ENCODE results near the gene RITA1. TPM values are rescaled to one million over a fixed set of nuclear protein-coding genes. Genes with fewer than 3 reads are reported as not detected.

Gene RITA1
- total RNA-seq, 4 donors from 2014 or later = 14.7 to 21.7 (median 16.9) TPM

DNA sequence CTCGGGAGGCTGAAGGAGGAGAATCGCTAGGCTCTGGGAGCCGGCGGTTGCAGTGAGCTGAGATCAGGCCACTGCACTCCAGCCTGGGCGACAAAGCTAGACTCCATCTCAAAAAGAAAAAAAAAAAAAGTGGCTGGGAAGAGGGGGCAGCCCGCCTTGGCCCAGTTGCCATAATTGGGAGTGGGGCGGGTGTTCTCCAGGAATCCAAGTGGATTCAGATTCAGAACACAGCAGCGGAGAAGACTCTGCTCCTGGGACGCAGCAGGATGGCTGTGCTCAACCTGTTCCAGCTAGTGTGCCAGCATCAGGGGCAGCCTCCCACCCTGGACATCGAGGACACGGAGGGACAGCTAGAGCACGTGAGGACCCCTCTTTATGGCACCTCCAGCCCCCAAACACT is 30.5 kb upstream of the RITA1 start:
- Histone ChIP-seq H3K27ac (no peak overlapping the region), H3K4me3 (no peak overlapping the region), H3K4me1 (peaks cover 23% of the 10 kb centered on the region), H3K27me3 (peaks cover 33% of the 10 kb centered on the region), H3K36me3 (peaks cover 27% of the 10 kb centered on the region), H3K9me3 (no peaks in the 10 kb centered on the region)
- no peak for DNase-seq (ENCODE audit: low spot score in 2 of 2)
- 69% methylated on average over 12 of the region's 12 CpGs for WGBS
- TF ChIP-seq POLR2A (IDR thresholded peaks at IDR 0.05) (no peak), POLR2AphosphoS5 (IDR thresholded peaks at IDR 0.05) (no peak), EP300 (IDR thresholded peaks at IDR 0.05) (no peak)
- TF ChIP-seq, protein P1, sequence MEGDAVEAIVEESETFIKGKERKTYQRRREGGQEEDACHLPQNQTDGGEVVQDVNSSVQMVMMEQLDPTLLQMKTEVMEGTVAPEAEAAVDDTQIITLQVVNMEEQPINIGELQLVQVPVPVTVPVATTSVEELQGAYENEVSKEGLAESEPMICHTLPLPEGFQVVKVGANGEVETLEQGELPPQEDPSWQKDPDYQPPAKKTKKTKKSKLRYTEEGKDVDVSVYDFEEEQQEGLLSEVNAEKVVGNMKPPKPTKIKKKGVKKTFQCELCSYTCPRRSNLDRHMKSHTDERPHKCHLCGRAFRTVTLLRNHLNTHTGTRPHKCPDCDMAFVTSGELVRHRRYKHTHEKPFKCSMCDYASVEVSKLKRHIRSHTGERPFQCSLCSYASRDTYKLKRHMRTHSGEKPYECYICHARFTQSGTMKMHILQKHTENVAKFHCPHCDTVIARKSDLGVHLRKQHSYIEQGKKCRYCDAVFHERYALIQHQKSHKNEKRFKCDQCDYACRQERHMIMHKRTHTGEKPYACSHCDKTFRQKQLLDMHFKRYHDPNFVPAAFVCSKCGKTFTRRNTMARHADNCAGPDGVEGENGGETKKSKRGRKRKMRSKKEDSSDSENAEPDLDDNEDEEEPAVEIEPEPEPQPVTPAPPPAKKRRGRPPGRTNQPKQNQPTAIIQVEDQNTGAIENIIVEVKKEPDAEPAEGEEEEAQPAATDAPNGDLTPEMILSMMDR (IDR thresholded peaks at IDR 0.05) = no peak

DNA sequence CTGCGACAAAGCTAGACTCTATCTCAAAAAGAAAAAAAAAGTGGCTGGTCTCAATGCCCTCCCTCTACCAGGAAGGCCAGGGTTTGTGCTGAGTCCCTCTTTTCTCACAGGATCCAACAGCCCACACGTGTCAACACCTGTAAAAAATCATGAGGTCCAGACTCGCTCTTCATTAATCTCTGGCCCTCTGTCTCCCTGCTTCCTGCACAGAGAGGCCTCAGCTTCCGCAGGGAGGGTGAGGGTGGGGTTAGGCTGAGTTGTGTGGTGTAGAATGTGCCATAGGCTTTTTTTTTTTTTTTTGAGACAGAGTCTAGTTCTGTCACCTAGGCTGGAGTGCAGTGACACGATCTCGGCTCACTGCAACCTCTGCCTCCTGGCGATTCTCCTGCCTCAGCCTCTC is 29.9 kb upstream of the RITA1 start:
- 67% methylated on average over 7 of the region's 7 CpGs for WGBS
- H3K4me3 ChIP-seq = no peak overlapping the region
- no peak for TF ChIP-seq EP300 (IDR thresholded peaks at IDR 0.05)
- no peak for TF ChIP-seq POLR2AphosphoS5 (IDR thresholded peaks at IDR 0.05)
- no peak for TF ChIP-seq POLR2A (IDR thresholded peaks at IDR 0.05)
- TF ChIP-seq, protein P1 (IDR thresholded peaks at IDR 0.05) = no peak
- no peaks in the 10 kb centered on the region for H3K9me3 ChIP-seq
- DNase-seq (ENCODE audit: low spot score in 2 of 2) = no peak
- peaks cover 33% of the 10 kb centered on the region for H3K36me3 ChIP-seq
- peaks cover 20% of the 10 kb centered on the region for H3K4me1 ChIP-seq
- no peak overlapping the region for H3K27ac ChIP-seq
- peaks cover 31% of the 10 kb centered on the region for H3K27me3 ChIP-seq

DNA sequence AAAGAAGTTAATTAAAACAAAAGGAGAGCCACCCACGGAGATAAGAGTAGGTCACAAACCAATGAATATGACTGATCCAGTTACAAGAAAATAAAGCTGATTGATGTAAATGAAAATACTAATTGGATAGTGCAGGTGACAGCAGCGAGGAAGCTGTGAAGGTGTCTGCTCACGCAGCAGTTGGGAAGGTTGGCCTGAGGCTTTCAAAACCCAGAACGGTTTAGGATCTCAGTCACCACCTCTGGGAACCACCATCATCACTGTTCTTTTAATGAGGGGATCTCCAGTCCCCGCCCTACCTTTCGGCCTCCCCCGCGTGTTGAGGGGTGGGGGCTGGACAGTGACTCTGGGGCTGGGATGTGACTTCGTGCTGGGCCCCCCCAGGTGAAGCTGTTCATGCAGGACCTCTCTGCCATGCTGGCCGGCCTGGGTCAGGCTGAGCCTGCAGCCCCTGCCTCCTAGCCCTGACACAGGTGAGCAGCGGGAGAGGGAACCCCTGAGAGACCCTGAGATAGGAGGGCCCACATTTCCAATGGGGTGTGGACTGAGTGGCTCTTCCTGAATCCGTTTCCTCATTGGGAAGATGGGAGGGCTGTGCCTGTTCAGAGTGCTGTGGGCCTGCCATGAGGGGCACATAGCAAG is 28.2 kb upstream of the RITA1 start:
- no peak overlapping the region for H3K27ac ChIP-seq
- H3K4me3 ChIP-seq = no peak overlapping the region
- WGBS = 84% methylated on average over 11 of the region's 12 CpGs
- H3K27me3 ChIP-seq = peaks cover 18% of the 10 kb centered on the region
- peaks cover 19% of the 10 kb centered on the region for H3K4me1 ChIP-seq
- H3K9me3 ChIP-seq = no peaks in the 10 kb centered on the region
- TF ChIP-seq, protein P1 (IDR thresholded peaks at IDR 0.05) = no peak
- H3K36me3 ChIP-seq = peaks cover 50% of the 10 kb centered on the region
- no peak for DNase-seq (ENCODE audit: low spot score in 2 of 2)

DNA sequence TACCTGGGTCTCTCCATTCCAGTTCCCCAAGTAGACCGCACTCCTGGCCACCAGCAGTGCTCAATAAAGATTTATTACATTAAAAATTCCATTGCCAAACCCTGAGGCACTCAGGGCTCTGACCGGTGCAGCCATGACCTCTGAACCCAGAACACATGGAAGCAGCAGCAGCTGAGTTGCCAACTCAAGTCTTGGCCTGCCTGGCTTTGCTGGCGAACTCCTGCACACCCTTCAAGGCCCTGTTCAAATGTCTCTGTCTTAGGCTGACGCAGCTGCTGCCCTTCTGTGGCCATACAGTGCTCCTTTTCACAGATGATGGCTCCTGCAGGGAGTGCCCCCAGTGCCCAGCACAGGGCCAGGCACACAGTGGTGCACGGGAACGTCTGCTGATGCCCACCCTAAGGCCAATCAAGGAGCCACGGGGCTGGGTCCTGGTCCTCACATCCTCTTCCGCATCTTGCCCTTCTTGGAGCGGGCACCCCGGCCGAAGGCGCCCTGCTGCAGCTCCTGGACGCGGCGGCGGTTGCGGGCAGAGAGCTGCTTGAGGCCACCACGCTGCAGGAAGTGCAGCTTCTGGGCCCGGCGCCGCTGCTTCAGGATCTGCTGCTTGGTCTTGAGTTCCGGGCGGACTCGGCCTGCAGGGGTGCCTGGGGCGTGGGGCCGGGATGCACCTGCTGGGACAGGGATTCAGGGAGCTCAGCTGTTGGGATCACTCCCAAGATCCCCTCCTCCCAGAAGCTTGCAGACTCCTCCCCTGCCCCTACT is 26.9 kb upstream of the RITA1 start:
- TF ChIP-seq POLR2AphosphoS5 (IDR thresholded peaks at IDR 0.05) = no peak
- TF ChIP-seq POLR2A (IDR thresholded peaks at IDR 0.05) = no peak
- TF ChIP-seq EP300 (IDR thresholded peaks at IDR 0.05) = no peak
- TF ChIP-seq, protein P1 (IDR thresholded peaks at IDR 0.05) = no peak

DNA sequence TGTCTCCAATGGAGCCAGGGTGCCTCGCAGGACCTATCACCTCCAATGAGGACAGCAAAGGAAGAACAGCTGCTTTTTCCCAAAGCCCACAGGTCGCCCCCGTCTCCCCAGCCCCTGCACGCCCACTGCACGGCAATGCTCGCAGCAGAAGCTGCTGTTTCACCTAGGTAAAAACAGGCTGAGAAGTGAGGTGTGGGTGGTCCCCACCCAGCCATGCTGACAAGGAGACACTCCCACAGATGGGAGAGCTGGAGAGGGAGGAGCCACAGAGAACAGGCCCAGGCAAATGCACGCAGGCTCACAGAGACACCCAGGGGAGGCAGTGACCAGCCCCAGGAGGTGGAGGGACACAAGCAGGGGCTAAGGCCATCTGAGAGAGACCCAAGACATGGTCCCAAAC is 25.6 kb upstream of the RITA1 start:
- TF ChIP-seq EP300 (IDR thresholded peaks at IDR 0.05) (no peak), POLR2AphosphoS5 (IDR thresholded peaks at IDR 0.05) (no peak), POLR2A (IDR thresholded peaks at IDR 0.05) (no peak)
- TF ChIP-seq, protein P1 (IDR thresholded peaks at IDR 0.05) = no peak
- WGBS = 87% methylated on average over 7 of the region's 7 CpGs
- peaks cover 76% of the 10 kb centered on the region for H3K36me3 ChIP-seq
- peaks cover 5% of the 10 kb centered on the region for H3K27me3 ChIP-seq
- H3K4me3 ChIP-seq = no peak overlapping the region
- DNase-seq (ENCODE audit: low spot score in 2 of 2) = no peak
- no peaks in the 10 kb centered on the region for H3K4me1 ChIP-seq
- no peak overlapping the region for H3K27ac ChIP-seq
- H3K9me3 ChIP-seq = no peaks in the 10 kb centered on the region

More for the DNA sequence above, 26.9 kb upstream of the RITA1 start:
- peaks cover 9% of the 10 kb centered on the region for H3K4me1 ChIP-seq
- H3K27ac ChIP-seq = no peak overlapping the region
- H3K27me3 ChIP-seq = peaks cover 12% of the 10 kb centered on the region
- H3K36me3 ChIP-seq = peaks cover 63% of the 10 kb centered on the region
- no peaks in the 10 kb centered on the region for H3K9me3 ChIP-seq
- H3K4me3 ChIP-seq = no peak overlapping the region
- 90% methylated on average over 7 of the region's 26 CpGs for whole genome bisulfite sequencing
- DNase-seq (ENCODE audit: low spot score in 2 of 2) = no peak

Measured in suprapubic skin (tissue), 4 donors.